Measurements from ENCODE around the gene NANOS3. TPM values are rescaled to one million over a fixed set of nuclear protein-coding genes. Genes with fewer than 3 reads are reported as not detected.

The NANOS3 gene
- total RNA-seq, 2 experiments from 2014 or later = 0.56 to 1.3 TPM

DNA sequence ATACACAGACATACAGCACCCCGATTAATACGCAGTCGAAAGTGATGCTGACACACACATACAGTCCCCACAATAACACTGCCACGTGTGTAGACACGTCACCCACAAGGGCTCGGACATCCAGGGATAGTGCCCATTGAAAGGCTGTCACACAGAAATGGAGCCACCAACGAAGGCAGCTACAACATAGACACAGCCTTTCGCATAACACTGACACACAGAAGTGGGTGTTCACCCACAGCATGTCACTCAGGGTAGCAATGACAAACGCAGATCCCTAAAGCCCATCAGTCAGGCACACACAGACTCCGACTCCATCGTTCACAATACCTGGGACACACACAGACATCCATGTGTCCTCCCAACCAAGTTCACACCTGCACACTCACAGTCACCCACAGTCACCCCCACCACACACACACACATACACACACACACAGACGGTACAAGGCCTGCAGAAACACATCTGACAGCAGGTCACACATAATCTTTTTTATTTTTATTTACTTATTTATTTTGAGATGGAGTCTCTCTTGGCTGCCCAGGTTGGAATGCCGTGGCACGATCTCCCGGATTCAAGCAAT is 10.4 kb upstream of the NANOS3 start:
- intact Hi-C loops (cut with micrococcal nuclease) = loop anchor here (10.0 kb wide), 1 partner anchor 272 kb away; no protein-coding TSS in a partner anchor
- no peaks in the 10 kb centered on the region for H3K9me3 Mint-ChIP-seq
- peaks cover 37% of the 10 kb centered on the region for H3K4me1 Mint-ChIP-seq (ENCODE audit: low read depth)
- ATAC-seq (no peak), DNase-seq (no peak)
- TF ChIP-seq, protein P1, sequence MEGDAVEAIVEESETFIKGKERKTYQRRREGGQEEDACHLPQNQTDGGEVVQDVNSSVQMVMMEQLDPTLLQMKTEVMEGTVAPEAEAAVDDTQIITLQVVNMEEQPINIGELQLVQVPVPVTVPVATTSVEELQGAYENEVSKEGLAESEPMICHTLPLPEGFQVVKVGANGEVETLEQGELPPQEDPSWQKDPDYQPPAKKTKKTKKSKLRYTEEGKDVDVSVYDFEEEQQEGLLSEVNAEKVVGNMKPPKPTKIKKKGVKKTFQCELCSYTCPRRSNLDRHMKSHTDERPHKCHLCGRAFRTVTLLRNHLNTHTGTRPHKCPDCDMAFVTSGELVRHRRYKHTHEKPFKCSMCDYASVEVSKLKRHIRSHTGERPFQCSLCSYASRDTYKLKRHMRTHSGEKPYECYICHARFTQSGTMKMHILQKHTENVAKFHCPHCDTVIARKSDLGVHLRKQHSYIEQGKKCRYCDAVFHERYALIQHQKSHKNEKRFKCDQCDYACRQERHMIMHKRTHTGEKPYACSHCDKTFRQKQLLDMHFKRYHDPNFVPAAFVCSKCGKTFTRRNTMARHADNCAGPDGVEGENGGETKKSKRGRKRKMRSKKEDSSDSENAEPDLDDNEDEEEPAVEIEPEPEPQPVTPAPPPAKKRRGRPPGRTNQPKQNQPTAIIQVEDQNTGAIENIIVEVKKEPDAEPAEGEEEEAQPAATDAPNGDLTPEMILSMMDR (IDR thresholded peaks at IDR 0.05) = no peak
- ChIA-PET CTCF (interaction anchor here (1.0 to 1.1 kb wide), 4 partner anchors 8 to 205 kb away, joined by 3 read pairs; partner anchors contain the start of gene MISP3), POLR2A (interaction anchor here (1.0 to 1.5 kb wide), 4 partner anchors 11 to 194 kb away, joined by 3 read pairs; partner anchors contain the start of gene NANOS3)
- peaks cover 32% of the 10 kb centered on the region for H3K27me3 Mint-ChIP-seq
- no peaks in the 10 kb centered on the region for H3K36me3 Mint-ChIP-seq (ENCODE audit: low read depth)
- peak overlapping the region; percentile 63 for H3K4me3 Mint-ChIP-seq
- H3K27ac Mint-ChIP-seq = no peak overlapping the region

DNA sequence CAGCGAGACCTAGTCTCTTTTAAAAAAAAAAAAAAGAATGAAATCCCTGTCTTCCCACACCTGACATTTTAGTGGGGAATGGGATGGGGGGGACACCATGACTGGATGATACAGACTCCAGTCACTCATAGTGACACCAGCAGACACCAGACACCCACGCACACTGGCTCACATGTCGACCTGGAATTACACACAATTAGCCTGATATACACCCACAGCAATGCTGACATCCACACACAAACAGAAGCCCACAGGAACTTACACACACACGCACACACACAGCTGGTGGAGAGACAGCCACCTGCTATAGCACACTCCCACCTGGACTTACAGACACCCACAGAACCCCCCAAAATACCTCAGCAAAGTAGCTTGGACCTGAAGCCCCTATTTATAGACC is 8.3 kb upstream of the NANOS3 start:
- Mint-ChIP-seq H3K36me3 (ENCODE audit: low read depth) (no peaks in the 10 kb centered on the region), H3K4me1 (ENCODE audit: low read depth) (peaks cover 33% of the 10 kb centered on the region), H3K4me3 (no peak overlapping the region), H3K27ac (no peak overlapping the region), H3K9me3 (no peaks in the 10 kb centered on the region), H3K27me3 (peaks cover 33% of the 10 kb centered on the region)
- ChIA-PET POLR2A (interaction anchor here (0.5 to 1.1 kb wide), 2 partner anchors 95 to 134 kb away, joined by 3 read pairs; partner anchors contain the start of gene C19orf53), CTCF (no interaction called here)
- TF ChIP-seq, protein P1 (IDR thresholded peaks at IDR 0.05) = no peak
- intact Hi-C loops (cut with micrococcal nuclease) = loop anchor here (10.0 kb wide), 1 partner anchor 274 kb away; no protein-coding TSS in a partner anchor
- ATAC-seq (no peak), DNase-seq (peak; percentile 40)

DNA sequence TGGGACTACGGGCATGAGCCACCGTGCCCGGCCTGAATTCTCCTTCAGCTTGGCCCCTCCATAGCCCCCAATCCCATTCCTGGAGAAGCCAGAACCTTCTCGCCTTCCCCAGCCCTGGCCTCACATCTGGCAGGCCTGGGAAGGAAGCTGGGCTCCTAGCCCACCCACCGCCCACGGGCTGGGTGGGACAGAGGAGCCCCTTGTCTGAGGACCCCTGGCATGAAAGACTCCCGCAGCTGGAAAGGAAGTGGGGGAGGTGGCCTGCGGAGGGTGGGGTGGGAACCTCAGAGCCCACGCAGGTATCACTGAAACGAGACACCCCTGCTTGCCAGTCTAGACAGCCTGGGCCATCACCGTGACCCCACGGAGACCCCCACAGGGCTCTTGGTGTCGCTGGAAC is 7.7 kb upstream of the NANOS3 start:
- Mint-ChIP-seq H3K27me3 (peaks cover 27% of the 10 kb centered on the region), H3K9me3 (no peaks in the 10 kb centered on the region), H3K27ac (no peak overlapping the region), H3K4me1 (ENCODE audit: low read depth) (peaks cover 27% of the 10 kb centered on the region), H3K4me3 (no peak overlapping the region), H3K36me3 (ENCODE audit: low read depth) (no peaks in the 10 kb centered on the region)
- ATAC-seq (no peak), DNase-seq (no peak)
- intact Hi-C loops (cut with micrococcal nuclease) = loop anchor here (10.0 kb wide), 1 partner anchor 274 kb away; no protein-coding TSS in a partner anchor
- CTCF ChIA-PET = no interaction called here
- POLR2A ChIA-PET = interaction anchor here (0.5 kb wide), 1 partner anchor 134 kb away, joined by 3 read pairs; no protein-coding TSS in a partner anchor
- TF ChIP-seq, protein P1 (IDR thresholded peaks at IDR 0.05) = no peak

DNA sequence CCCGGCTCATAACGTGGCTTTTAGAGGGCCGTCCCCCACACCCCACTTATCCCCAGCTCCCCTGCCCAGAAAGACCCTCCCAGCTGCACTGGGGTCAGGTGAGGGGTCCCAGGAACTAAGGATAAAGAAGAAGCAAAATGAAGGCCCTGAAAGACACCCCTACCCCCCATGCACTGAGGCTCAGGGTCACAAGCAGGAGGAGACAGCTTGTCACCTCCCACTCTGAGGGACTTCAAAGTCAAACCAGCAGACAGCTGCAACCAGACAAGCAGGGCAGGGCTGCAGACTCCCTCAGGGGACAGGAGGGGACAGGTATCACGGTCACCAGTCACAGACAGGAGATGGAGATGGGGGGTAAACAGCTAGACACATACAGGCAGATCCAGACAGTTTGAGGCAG is 6.1 kb upstream of the NANOS3 start:
- ATAC-seq = no peak
- Mint-ChIP-seq H3K27me3 (peaks cover 22% of the 10 kb centered on the region), H3K9me3 (no peaks in the 10 kb centered on the region), H3K4me1 (ENCODE audit: low read depth) (peaks cover 22% of the 10 kb centered on the region), H3K27ac (no peak overlapping the region), H3K36me3 (ENCODE audit: low read depth) (no peaks in the 10 kb centered on the region), H3K4me3 (no peak overlapping the region)
- POLR2A ChIA-PET = no interaction called here
- intact Hi-C loops (cut with micrococcal nuclease) = no loop called here
- CTCF ChIA-PET = interaction anchor here (1.2 to 1.8 kb wide), 2 partner anchors 8 to 203 kb away, joined by 4 to 5 read pairs; no protein-coding TSS in a partner anchor
- TF ChIP-seq, protein P1 (IDR thresholded peaks at IDR 0.05) = no peak
- no peak for DNase-seq

DNA sequence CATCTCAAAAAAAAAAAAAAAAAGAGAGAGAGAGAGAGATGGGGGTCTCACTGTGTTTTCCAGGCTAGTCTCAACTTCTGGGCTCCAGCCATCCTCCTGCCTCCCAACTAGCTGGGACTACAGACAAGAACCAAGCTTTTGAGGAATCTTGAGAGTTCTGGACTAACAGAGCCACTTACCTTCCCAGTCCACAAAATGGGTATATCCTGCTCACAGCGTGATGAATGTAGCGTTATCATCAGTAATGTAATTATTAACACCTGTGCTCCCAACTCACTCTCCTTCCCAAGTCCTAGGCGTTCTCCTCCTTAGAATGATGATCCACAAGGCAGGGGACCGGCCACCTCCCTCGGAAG is 4.6 kb upstream of the NANOS3 start:
- DNase-seq = no peak
- Mint-ChIP-seq H3K4me1 (ENCODE audit: low read depth) (peaks cover 17% of the 10 kb centered on the region), H3K4me3 (peak overlapping the region; percentile 61), H3K9me3 (no peaks in the 10 kb centered on the region), H3K27me3 (peaks cover 14% of the 10 kb centered on the region), H3K27ac (no peak overlapping the region), H3K36me3 (ENCODE audit: low read depth) (no peaks in the 10 kb centered on the region)
- ChIA-PET POLR2A (interaction anchor here (0.9 to 1.2 kb wide), 2 partner anchors 9 to 92 kb away, joined by 3 read pairs; no protein-coding TSS in a partner anchor), CTCF (interaction anchor here (0.7 to 1.7 kb wide), 6 partner anchors 10 to 243 kb away, joined by 3 to 6 read pairs (median 4); partner anchors contain the start of gene MISP3)
- intact Hi-C loops (cut with micrococcal nuclease) = no loop called here
- no peak for ATAC-seq
- TF ChIP-seq, protein P1 (IDR thresholded peaks at IDR 0.05) = no peak
